Subcutaneous abdominal adipose tissue (tissue), 5 donors: ENCODE data around the gene MORC1.

ENCODE experiments used
- H3K27ac ChIP-seq: one replicate; pipeline ENCODE4 v1.7.0; 2013; ENCODE audit warnings: low read depth, mild to moderate bottlenecking, inconsistent platforms, low read length, moderate library complexity
- H3K27me3 ChIP-seq, 5 donors: one replicate each; pipeline ENCODE4 v1.7.0; 2013; ENCODE audit warnings: low read length in 5 of 5, inconsistent platforms in 1 of 5; ENCODE audit not compliant: control insufficient read depth in 5 of 5, insufficient read depth in 4 of 5
- H3K36me3 ChIP-seq, 5 donors: one replicate each; pipeline ENCODE4 v1.7.0; 2013; ENCODE audit warnings: low read length in 5 of 5; ENCODE audit not compliant: control insufficient read depth in 5 of 5, insufficient read depth in 5 of 5
- H3K4me1 ChIP-seq, 5 donors: one replicate each; pipeline ENCODE4 v1.7.0; 2013; ENCODE audit warnings: low read length in 5 of 5, mild to moderate bottlenecking in 3 of 5, moderate library complexity in 1 of 5; ENCODE audit not compliant: control insufficient read depth in 5 of 5, insufficient read depth in 5 of 5
- H3K4me3 ChIP-seq, 5 donors: one replicate each; pipeline ENCODE4 v1.7.0; 2013; ENCODE audit warnings: low read length in 5 of 5, low read depth in 1 of 5
- H3K9ac ChIP-seq, 5 donors: one replicate each; pipeline ENCODE4 v1.7.0; 2013; ENCODE audit warnings: low read length in 5 of 5, mild to moderate bottlenecking in 4 of 5, moderate library complexity in 3 of 5
- H3K9me3 ChIP-seq, 5 donors: one replicate each; pipeline ENCODE4 v1.7.0; 2013; ENCODE audit warnings: low read length in 5 of 5; ENCODE audit not compliant: control insufficient read depth in 5 of 5
- donor health status: healthy.
- donor health status: healthy.
- donor health status: healthy.
- donor health status: healthy.
- donor health status: healthy.

The MORC1 gene, protein sequence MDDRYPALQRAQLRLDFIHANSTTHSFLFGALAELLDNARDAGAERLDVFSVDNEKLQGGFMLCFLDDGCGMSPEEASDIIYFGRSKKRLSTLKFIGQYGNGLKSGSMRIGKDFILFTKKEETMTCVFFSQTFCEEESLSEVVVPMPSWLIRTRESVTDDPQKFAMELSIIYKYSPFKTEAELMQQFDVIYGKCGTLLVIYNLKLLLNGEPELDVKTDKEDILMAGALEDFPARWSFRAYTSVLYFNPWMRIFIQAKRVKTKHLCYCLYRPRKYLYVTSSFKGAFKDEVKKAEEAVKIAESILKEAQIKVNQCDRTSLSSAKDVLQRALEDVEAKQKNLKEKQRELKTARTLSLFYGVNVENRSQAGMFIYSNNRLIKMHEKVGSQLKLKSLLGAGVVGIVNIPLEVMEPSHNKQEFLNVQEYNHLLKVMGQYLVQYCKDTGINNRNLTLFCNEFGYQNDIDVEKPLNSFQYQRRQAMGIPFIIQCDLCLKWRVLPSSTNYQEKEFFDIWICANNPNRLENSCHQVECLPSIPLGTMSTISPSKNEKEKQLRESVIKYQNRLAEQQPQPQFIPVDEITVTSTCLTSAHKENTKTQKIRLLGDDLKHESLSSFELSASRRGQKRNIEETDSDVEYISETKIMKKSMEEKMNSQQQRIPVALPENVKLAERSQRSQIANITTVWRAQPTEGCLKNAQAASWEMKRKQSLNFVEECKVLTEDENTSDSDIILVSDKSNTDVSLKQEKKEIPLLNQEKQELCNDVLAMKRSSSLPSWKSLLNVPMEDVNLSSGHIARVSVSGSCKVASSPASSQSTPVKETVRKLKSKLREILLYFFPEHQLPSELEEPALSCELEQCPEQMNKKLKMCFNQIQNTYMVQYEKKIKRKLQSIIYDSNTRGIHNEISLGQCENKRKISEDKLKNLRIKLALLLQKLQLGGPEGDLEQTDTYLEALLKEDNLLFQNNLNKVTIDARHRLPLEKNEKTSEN

GRCh38 chr3:109117939-109118338 lies at the start of gene MORC1:
Gene MORC1, minus strand, starts transcription at chr3:109118134. Its CDS starts 75 bp downstream, at chr3:109118059.
- no peaks in the 10 kb centered on the region for H3K36me3 ChIP-seq
- H3K9me3 ChIP-seq: no peaks in the 10 kb centered on the region
- no peak within 1 kb of the TSS for H3K9ac ChIP-seq
- no peak within 1 kb of the TSS for H3K27ac ChIP-seq
- no peak within 1 kb of the TSS for H3K4me3 ChIP-seq
- H3K27me3 ChIP-seq: no peaks in the 10 kb centered on the region
- no peaks in the 10 kb centered on the region for H3K4me1 ChIP-seq

GRCh38 chr3:109165905-109166304 lies 48.0 kb upstream of the MORC1 start:
- H3K9me3 ChIP-seq: no peaks in the 10 kb centered on the region
- no peak overlapping the region for H3K9ac ChIP-seq
- no peak overlapping the region for H3K27ac ChIP-seq
- no peak overlapping the region for H3K4me3 ChIP-seq
- H3K4me1 ChIP-seq: no peaks in the 10 kb centered on the region
- no peaks in the 10 kb centered on the region for H3K27me3 ChIP-seq
- H3K36me3 ChIP-seq: no peaks in the 10 kb centered on the region

GRCh38 chr3:109161487-109162123 lies 43.7 kb upstream of the MORC1 start:
- Histone ChIP-seq H3K27me3 (no peaks in the 10 kb centered on the region), H3K9me3 (peaks cover 0 to 6% (median 3%) of the 10 kb centered on the region in 5 donors), H3K27ac (no peak overlapping the region), H3K36me3 (no peaks in the 10 kb centered on the region), H3K4me3 (no peak overlapping the region), H3K9ac (no peak overlapping the region), H3K4me1 (no peaks in the 10 kb centered on the region)

- H3K4me1 ChIP-seq: no peaks in the 10 kb centered on the region
- no peak overlapping the region for H3K9ac ChIP-seq
- H3K27me3 ChIP-seq: no peaks in the 10 kb centered on the region
- peaks cover 0 to 6% (median 3%) of the 10 kb centered on the region in 5 donors for H3K9me3 ChIP-seq
- H3K36me3 ChIP-seq: no peaks in the 10 kb centered on the region
- H3K27ac ChIP-seq: no peak overlapping the region
- no peak overlapping the region for H3K4me3 ChIP-seq
Measured at GRCh38 chr3:109155828-109156227, 37.9 kb upstream of the MORC1 start.

GRCh38 chr3:109154979-109155378 lies 37.0 kb upstream of the MORC1 start:
- Histone ChIP-seq H3K4me3 (no peak overlapping the region), H3K36me3 (no peaks in the 10 kb centered on the region), H3K9ac (no peak overlapping the region), H3K9me3 (peaks cover 0 to 6% (median 3%) of the 10 kb centered on the region in 5 donors), H3K27ac (no peak overlapping the region), H3K4me1 (no peaks in the 10 kb centered on the region), H3K27me3 (no peaks in the 10 kb centered on the region)

DNA sequence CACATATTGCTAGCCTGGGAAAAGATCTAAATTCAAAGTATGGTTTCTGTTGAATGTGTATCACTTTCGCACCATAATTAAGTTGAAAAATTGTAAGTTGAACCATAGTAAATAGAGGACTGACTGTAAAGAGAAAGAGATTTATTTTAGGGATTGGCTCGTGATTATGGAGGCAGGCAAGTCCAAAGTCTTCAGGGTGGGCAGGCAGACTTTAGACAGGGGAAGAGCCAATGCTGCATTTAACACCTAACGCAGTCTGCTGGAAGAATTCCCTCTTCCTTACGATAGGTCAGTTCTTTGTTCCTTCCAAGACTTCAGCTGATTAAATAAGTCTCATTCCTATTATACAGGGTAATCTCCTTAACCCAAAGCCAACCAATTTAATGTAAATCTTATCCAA lies 34.4 kb upstream of the MORC1 start:
- Histone ChIP-seq H3K9ac (no peak overlapping the region), H3K27ac (no peak overlapping the region), H3K4me3 (no peak overlapping the region), H3K4me1 (no peaks in the 10 kb centered on the region), H3K36me3 (no peaks in the 10 kb centered on the region), H3K9me3 (no peaks in the 10 kb centered on the region), H3K27me3 (no peaks in the 10 kb centered on the region)

DNA sequence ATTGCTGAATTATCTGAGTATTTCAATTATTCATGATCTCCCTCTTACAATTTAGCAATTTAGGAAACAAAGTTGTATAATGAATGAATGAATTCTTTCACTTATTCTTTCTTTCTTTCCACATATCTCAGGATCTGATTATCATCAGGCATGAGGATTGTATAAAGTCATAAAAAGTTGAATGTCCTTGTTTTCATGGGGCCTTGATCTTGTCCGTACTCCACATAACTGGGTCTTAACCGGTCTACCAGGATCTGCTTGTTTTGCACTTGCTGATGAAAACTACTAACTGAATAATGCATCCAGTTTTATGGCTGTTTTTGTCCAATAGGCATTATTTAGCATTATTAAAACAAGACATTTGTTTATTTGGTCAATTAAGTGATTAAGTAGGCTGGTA lies 31.1 kb upstream of the MORC1 start:
- Histone ChIP-seq H3K27ac (no peak overlapping the region), H3K36me3 (no peaks in the 10 kb centered on the region), H3K4me3 (no peak overlapping the region), H3K4me1 (no peaks in the 10 kb centered on the region), H3K9ac (no peak overlapping the region), H3K27me3 (no peaks in the 10 kb centered on the region), H3K9me3 (peaks cover 0 to 6% (median 0%) of the 10 kb centered on the region in 5 donors)

DNA sequence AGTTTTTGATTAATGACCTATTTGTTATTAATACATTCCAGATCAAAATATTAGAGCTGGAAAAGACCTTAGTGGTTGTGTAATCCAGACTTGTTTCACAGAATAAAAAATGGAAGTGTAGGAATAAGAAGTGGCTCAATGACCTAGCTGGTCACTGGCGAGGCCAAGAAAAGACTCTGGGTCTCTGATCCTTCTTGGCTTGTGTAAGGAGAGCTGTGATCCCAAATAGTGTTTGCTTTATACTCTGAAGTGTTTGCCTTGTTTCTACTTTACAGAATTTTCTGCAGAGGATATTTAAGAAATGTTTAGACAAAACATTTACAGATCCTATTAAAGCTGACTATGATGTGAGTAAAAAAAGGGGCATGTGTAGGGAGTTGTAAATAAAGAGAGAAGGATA lies 25.7 kb upstream of the MORC1 start:
- Histone ChIP-seq H3K9ac (no peak overlapping the region), H3K9me3 (peaks cover 0 to 6% (median 0%) of the 10 kb centered on the region in 5 donors), H3K27me3 (no peaks in the 10 kb centered on the region), H3K36me3 (no peaks in the 10 kb centered on the region), H3K27ac (no peak overlapping the region), H3K4me3 (no peak overlapping the region), H3K4me1 (no peaks in the 10 kb centered on the region)

DNA sequence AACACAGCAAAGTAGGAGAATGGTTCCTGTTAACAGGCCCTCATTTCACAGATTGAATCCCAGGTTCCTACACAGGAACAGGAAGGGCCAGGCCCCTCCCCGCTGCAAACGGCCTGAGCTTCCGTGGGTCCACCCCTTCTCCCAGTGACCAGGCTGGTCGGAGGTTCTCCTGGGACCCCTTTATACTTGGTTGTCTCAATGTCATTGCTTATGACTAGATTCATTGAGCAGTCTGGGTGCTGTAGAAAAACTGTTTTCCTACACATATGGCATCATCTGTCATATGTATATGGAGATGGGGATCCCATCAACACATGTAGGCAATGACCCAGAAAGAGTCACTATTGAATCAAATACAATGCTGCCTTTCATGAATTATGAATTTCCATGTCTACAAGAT lies 22.4 kb upstream of the MORC1 start:
- Histone ChIP-seq H3K36me3 (no peaks in the 10 kb centered on the region), H3K27ac (no peak overlapping the region), H3K9me3 (no peaks in the 10 kb centered on the region), H3K4me3 (no peak overlapping the region), H3K4me1 (no peaks in the 10 kb centered on the region), H3K27me3 (no peaks in the 10 kb centered on the region), H3K9ac (no peak overlapping the region)
